Type B pancreatic cell (in vitro differentiated cells): Measurements from ENCODE around the gene MRPS7. TPM values are rescaled to one million over a fixed set of nuclear protein-coding genes. Genes with fewer than 3 reads are reported as not detected.
"Not testable (repeated sequence)": the region's sequence is repeated elsewhere in the genome, so short reads cannot be mapped to it uniquely, and the experiment has no call there.

ENCODE experiments used
- DNase-seq: peaks from one replicate; pipeline ENCODE4 v3.0.0; 2021; ENCODE audit warnings: mixed read lengths; ENCODE audit not compliant: unreplicated experiment; ENCODE audit errors: extremely low spot score
- H3K27ac Mint-ChIP-seq: 2 replicates; pipeline ENCODE4 v1.8.0; 2021; ENCODE audit warnings: mild to moderate bottlenecking, mixed read lengths
- H3K27me3 Mint-ChIP-seq: 2 replicates; pipeline ENCODE4 v1.8.0; 2021; ENCODE audit warnings: mixed read lengths
- H3K36me3 Mint-ChIP-seq: 2 replicates; pipeline ENCODE4 v1.8.0; 2021; ENCODE audit warnings: mixed read lengths
- H3K4me1 Mint-ChIP-seq: one replicate; pipeline ENCODE4 v1.8.0; 2021; ENCODE audit warnings: mixed read lengths; ENCODE audit not compliant: unreplicated experiment
- H3K4me3 Mint-ChIP-seq: 2 replicates; pipeline ENCODE4 v1.8.0; 2021; ENCODE audit warnings: mild to moderate bottlenecking, mixed read lengths
- H3K9me3 Mint-ChIP-seq: 2 replicates; pipeline ENCODE4 v1.8.0; 2021; ENCODE audit warnings: mixed read lengths
- CTCF ChIP-seq: fragments of 200-600 bp; sonication (generic); conservative IDR thresholded peaks from 2 replicates; pipeline ENCODE4 v1.5.0; 2021; ENCODE audit warnings: antibody characterized with exemption, mild to moderate bottlenecking
- total RNA-seq: library from RNA; stranded (reverse); gene quantifications from 2 replicates; pipeline ENCODE4 v1.2.1, GENCODE V29; 2021; ENCODE audit warnings: low replicate concordance

The MRPS7 gene
- total RNA-seq, 1 donor from 2014 or later: 70.9 TPM

GRCh38 chr17:75273977-75274708, 12.5 kb downstream of the MRPS7 start:
- Mint-ChIP-seq H3K27ac (no peak overlapping the region), H3K4me1 (peaks cover 14% of the 10 kb centered on the region), H3K36me3 (peaks cover 3% of the 10 kb centered on the region), H3K27me3 (peaks cover 2% of the 10 kb centered on the region), H3K9me3 (no peaks in the 10 kb centered on the region), H3K4me3 (peak overlapping the region; percentile 35)
- no peak for TF ChIP-seq CTCF
- no peak for DNase-seq

- H3K4me1 Mint-ChIP-seq: peaks cover 4% of the 10 kb centered on the region
- peak overlapping the region; percentile 89 for H3K27ac Mint-ChIP-seq
- H3K27me3 Mint-ChIP-seq: no peaks in the 10 kb centered on the region
- peaks cover 3% of the 10 kb centered on the region for H3K36me3 Mint-ChIP-seq
- no peak for DNase-seq
- H3K9me3 Mint-ChIP-seq: no peaks in the 10 kb centered on the region
- TF ChIP-seq CTCF: no peak
- H3K4me3 Mint-ChIP-seq: no peak overlapping the region
Measured at GRCh38 chr17:75277664-75278071, 16.0 kb downstream of the MRPS7 start.

- H3K4me3 Mint-ChIP-seq, H3K36me3 Mint-ChIP-seq, H3K27me3 Mint-ChIP-seq, H3K27ac Mint-ChIP-seq, H3K9me3 Mint-ChIP-seq, DNase-seq, H3K4me1 Mint-ChIP-seq: not testable (repeated sequence)
Measured at GRCh38 chr17:75280189-75280588, 18.5 kb downstream of the MRPS7 start.

GRCh38 chr17:75285123-75285522, 23.4 kb downstream of the MRPS7 start:
- H3K4me3 Mint-ChIP-seq: no peak overlapping the region
- peaks cover 10% of the 10 kb centered on the region for H3K4me1 Mint-ChIP-seq
- no peak overlapping the region for H3K27ac Mint-ChIP-seq

DNA sequence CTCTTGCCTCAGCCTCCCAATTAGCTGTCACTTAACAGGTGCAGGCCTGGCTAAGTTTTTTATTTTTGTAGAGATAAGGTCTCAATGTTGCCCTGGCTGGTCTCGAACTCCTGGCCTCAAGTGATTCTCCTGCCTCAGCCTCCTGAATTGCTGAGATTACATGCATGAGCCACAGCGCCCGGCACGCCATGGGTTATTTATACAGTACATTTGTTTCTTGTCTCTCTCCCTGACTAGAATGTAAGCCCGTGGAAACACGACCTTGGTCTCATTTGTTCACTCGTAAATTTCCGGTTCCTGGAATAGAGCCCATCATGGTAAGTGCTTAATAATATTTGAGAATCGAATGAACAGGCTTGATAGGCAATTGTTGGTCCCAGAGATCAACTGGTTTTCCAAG, 25.5 kb downstream of the MRPS7 start:
- no peak for DNase-seq
- no peaks in the 10 kb centered on the region for H3K9me3 Mint-ChIP-seq
- H3K27me3 Mint-ChIP-seq: no peaks in the 10 kb centered on the region
- no peak for TF ChIP-seq CTCF
- peaks cover 10% of the 10 kb centered on the region for H3K4me1 Mint-ChIP-seq
- H3K27ac Mint-ChIP-seq: no peak overlapping the region
- H3K36me3 Mint-ChIP-seq: peaks cover 5% of the 10 kb centered on the region
- H3K4me3 Mint-ChIP-seq: peak overlapping the region; percentile 53

More at GRCh38 chr17:75285123-75285522, 23.4 kb downstream of the MRPS7 start:
- no peaks in the 10 kb centered on the region for H3K9me3 Mint-ChIP-seq
- H3K27me3 Mint-ChIP-seq: no peaks in the 10 kb centered on the region
- peaks cover 5% of the 10 kb centered on the region for H3K36me3 Mint-ChIP-seq
- no peak for DNase-seq
- TF ChIP-seq CTCF: no peak

- H3K4me3 Mint-ChIP-seq: peak overlapping the region; percentile 99
- H3K4me1 Mint-ChIP-seq: peaks cover 10% of the 10 kb centered on the region
- no peaks in the 10 kb centered on the region for H3K9me3 Mint-ChIP-seq
- no peak for DNase-seq
- peaks cover 3% of the 10 kb centered on the region for H3K36me3 Mint-ChIP-seq
- H3K27me3 Mint-ChIP-seq: no peaks in the 10 kb centered on the region
- H3K27ac Mint-ChIP-seq: peak overlapping the region; percentile 25
- TF ChIP-seq CTCF: no peak
Measured at GRCh38 chr17:75288359-75288758, 26.7 kb downstream of the MRPS7 start.
